ENCODE data around the gene OBP2B.
"Not testable (repeated sequence)": the region's sequence is repeated elsewhere in the genome, so short reads cannot be mapped to it uniquely, and the experiment has no call there.

Gene OBP2B

GRCh38 chr9:133224762-133225161, 15.7 kb upstream of the OBP2B start:
- H3K4me1 ChIP-seq (ENCODE audit: insufficient read depth, low read length) = no peaks in the 10 kb centered on the region
- no peak overlapping the region for H2AFZ ChIP-seq (ENCODE audit: low read depth, low read length)
- H3K36me3 ChIP-seq (ENCODE audit: insufficient read depth, low read length) = no peaks in the 10 kb centered on the region
- H3K4me3 ChIP-seq (ENCODE audit: low read length) = no peak overlapping the region
- no peaks in the 10 kb centered on the region for H3K9me3 ChIP-seq (ENCODE audit: low read length)
- H3K27me3 ChIP-seq (ENCODE audit: insufficient read depth, low read length) = peaks cover 10% of the 10 kb centered on the region

GRCh38 chr9:133223159-133223756, 14.2 kb upstream of the OBP2B start:
- not testable (repeated sequence) for H3K4me1 ChIP-seq (ENCODE audit: insufficient read depth, low read length); H2AFZ ChIP-seq (ENCODE audit: low read depth, low read length); H3K36me3 ChIP-seq (ENCODE audit: insufficient read depth, low read length); H3K9me3 ChIP-seq (ENCODE audit: low read length); H3K4me3 ChIP-seq (ENCODE audit: low read length)
- peaks cover 10% of the 10 kb centered on the region for H3K27me3 ChIP-seq (ENCODE audit: insufficient read depth, low read length)

GRCh38 chr9:133221994-133222393, 12.9 kb upstream of the OBP2B start:
- not testable (repeated sequence) for H2AFZ ChIP-seq (ENCODE audit: low read depth, low read length); H3K4me1 ChIP-seq (ENCODE audit: insufficient read depth, low read length); H3K36me3 ChIP-seq (ENCODE audit: insufficient read depth, low read length); H3K4me3 ChIP-seq (ENCODE audit: low read length); H3K9me3 ChIP-seq (ENCODE audit: low read length); H3K27me3 ChIP-seq (ENCODE audit: insufficient read depth, low read length)

GRCh38 chr9:133221177-133221809, 12.2 kb upstream of the OBP2B start:
- Histone ChIP-seq H3K36me3 (ENCODE audit: insufficient read depth, low read length) (no peaks in the 10 kb centered on the region), H3K27me3 (ENCODE audit: insufficient read depth, low read length) (peaks cover 2% of the 10 kb centered on the region), H3K9me3 (ENCODE audit: low read length) (no peaks in the 10 kb centered on the region)

GRCh38 chr9:133218049-133218975, 9.3 kb upstream of the OBP2B start:
- H3K36me3 ChIP-seq (ENCODE audit: insufficient read depth, low read length); H3K4me1 ChIP-seq (ENCODE audit: insufficient read depth, low read length); H2AFZ ChIP-seq (ENCODE audit: low read depth, low read length); H3K9me3 ChIP-seq (ENCODE audit: low read length); H3K27me3 ChIP-seq (ENCODE audit: insufficient read depth, low read length); H3K4me3 ChIP-seq (ENCODE audit: low read length): not testable (repeated sequence)

More at GRCh38 chr9:133221177-133221809, 12.2 kb upstream of the OBP2B start:
- H2AFZ ChIP-seq (ENCODE audit: low read depth, low read length) = no peak overlapping the region
- no peak overlapping the region for H3K4me3 ChIP-seq (ENCODE audit: low read length)
- no peaks in the 10 kb centered on the region for H3K4me1 ChIP-seq (ENCODE audit: insufficient read depth, low read length)

- H3K9me3 ChIP-seq (ENCODE audit: low read length); H3K4me1 ChIP-seq (ENCODE audit: insufficient read depth, low read length); H3K27me3 ChIP-seq (ENCODE audit: insufficient read depth, low read length); H2AFZ ChIP-seq (ENCODE audit: low read depth, low read length); H3K36me3 ChIP-seq (ENCODE audit: insufficient read depth, low read length); H3K4me3 ChIP-seq (ENCODE audit: low read length): not testable (repeated sequence)
Measured at GRCh38 chr9:133217333-133217988, 8.4 kb upstream of the OBP2B start.

- H3K36me3 ChIP-seq (ENCODE audit: insufficient read depth, low read length); H3K4me3 ChIP-seq (ENCODE audit: low read length); H3K9me3 ChIP-seq (ENCODE audit: low read length); H3K4me1 ChIP-seq (ENCODE audit: insufficient read depth, low read length); H3K27me3 ChIP-seq (ENCODE audit: insufficient read depth, low read length); H2AFZ ChIP-seq (ENCODE audit: low read depth, low read length): not testable (repeated sequence)
Measured at GRCh38 chr9:133214276-133214675, 5.2 kb upstream of the OBP2B start.

- H3K36me3 ChIP-seq (ENCODE audit: insufficient read depth, low read length) = no peaks in the 10 kb centered on the region
- H3K27me3 ChIP-seq (ENCODE audit: insufficient read depth, low read length) = peaks cover 8% of the 10 kb centered on the region
- H2AFZ ChIP-seq (ENCODE audit: low read depth, low read length) = no peak overlapping the region
- H3K4me1 ChIP-seq (ENCODE audit: insufficient read depth, low read length) = no peaks in the 10 kb centered on the region
- no peak overlapping the region for H3K4me3 ChIP-seq (ENCODE audit: low read length)
- H3K9me3 ChIP-seq (ENCODE audit: low read length) = no peaks in the 10 kb centered on the region
Measured at GRCh38 chr9:133210609-133211008, 1.6 kb upstream of the OBP2B start.

- Histone ChIP-seq H3K9me3 (ENCODE audit: low read length) (no peaks in the 10 kb centered on the region), H3K27me3 (ENCODE audit: insufficient read depth, low read length) (peaks cover 8% of the 10 kb centered on the region), H3K4me1 (ENCODE audit: insufficient read depth, low read length) (no peaks in the 10 kb centered on the region)
Measured at GRCh38 chr9:133210202-133210532, 1.1 kb upstream of the OBP2B start.

GRCh38 chr9:133209327-133210201, 514 bp upstream of the OBP2B start:
- not testable (repeated sequence) for H3K27me3 ChIP-seq (ENCODE audit: insufficient read depth, low read length); H3K9me3 ChIP-seq (ENCODE audit: low read length); H3K4me1 ChIP-seq (ENCODE audit: insufficient read depth, low read length); H3K4me3 ChIP-seq (ENCODE audit: low read length); H3K36me3 ChIP-seq (ENCODE audit: insufficient read depth, low read length); H2AFZ ChIP-seq (ENCODE audit: low read depth, low read length)

More at GRCh38 chr9:133210202-133210532, 1.1 kb upstream of the OBP2B start:
- no peak overlapping the region for H3K4me3 ChIP-seq (ENCODE audit: low read length)
- H2AFZ ChIP-seq (ENCODE audit: low read depth, low read length) = no peak overlapping the region
- H3K36me3 ChIP-seq (ENCODE audit: insufficient read depth, low read length) = no peaks in the 10 kb centered on the region

GRCh38 chr9:133208171-133208879, 725 bp downstream of the OBP2B start:
- H3K27me3 ChIP-seq (ENCODE audit: insufficient read depth, low read length) = peaks cover 14% of the 10 kb centered on the region
- not testable (repeated sequence) for H3K4me3 ChIP-seq (ENCODE audit: low read length); H3K4me1 ChIP-seq (ENCODE audit: insufficient read depth, low read length); H3K36me3 ChIP-seq (ENCODE audit: insufficient read depth, low read length); H2AFZ ChIP-seq (ENCODE audit: low read depth, low read length); H3K9me3 ChIP-seq (ENCODE audit: low read length)

GRCh38 chr9:133207540-133208170, 1.4 kb downstream of the OBP2B start:
- Histone ChIP-seq H3K27me3 (ENCODE audit: insufficient read depth, low read length) (peaks cover 17% of the 10 kb centered on the region), H3K4me3 (ENCODE audit: low read length) (no peak overlapping the region), H3K9me3 (ENCODE audit: low read length) (no peaks in the 10 kb centered on the region), H3K36me3 (ENCODE audit: insufficient read depth, low read length) (no peaks in the 10 kb centered on the region), H2AFZ (ENCODE audit: low read depth, low read length) (no peak overlapping the region), H3K4me1 (ENCODE audit: insufficient read depth, low read length) (no peaks in the 10 kb centered on the region)

Data from neuron (in vitro differentiated cells).